MCF 10A (cell line): Measurements from ENCODE around the gene TRAPPC4. TPM values are rescaled to one million over a fixed set of nuclear protein-coding genes. Genes with fewer than 3 reads are reported as not detected.
"Not testable (repeated sequence)": the region's sequence is repeated elsewhere in the genome, so short reads cannot be mapped to it uniquely, and the experiment has no call there.

ENCODE experiments used
- BruUV-seq: library from RNA; stranded (reverse); fragments of 400-500 nt; replicated peaks from 2 replicates; lab custom pipeline; 2021; lab: Mats Ljungman, UMichigan
- CTCF ChIA-PET: fragments of 300-600 bp; sonication (Branson Sonifier 250); formaldehyde crosslinking; extraction: SDS; loops from one replicate; lab custom pipeline; 2021; ENCODE audit warnings: antibody characterized with exemption, inconsistent platforms; lab: Yijun Ruan, JAX
- POLR2A ChIA-PET: fragments of 300-600, 350-650 bp; sonication (Branson Sonifier 250); formaldehyde crosslinking; extraction: SDS; loops from one replicate; lab custom pipeline; 2020; ENCODE audit warnings: antibody characterized with exemption, inconsistent platforms; lab: Yijun Ruan, JAX
- DNase-seq: peaks from one replicate; pipeline ENCODE4 v3.0.0-alpha.2; 2018; ENCODE audit not compliant: unreplicated experiment
- H3K27ac Mint-ChIP-seq: one replicate; pipeline ENCODE4 v1.8.0; 2022; ENCODE audit warnings: mild to moderate bottlenecking, low read depth, mixed read lengths; ENCODE audit not compliant: unreplicated experiment
- H3K27me3 Mint-ChIP-seq: one replicate; pipeline ENCODE4 v1.8.0; 2022; ENCODE audit warnings: mixed read lengths; ENCODE audit not compliant: insufficient read depth, unreplicated experiment
- H3K36me3 Mint-ChIP-seq: one replicate; pipeline ENCODE4 v1.8.0; 2022; ENCODE audit warnings: mild to moderate bottlenecking, moderate library complexity, mixed read lengths; ENCODE audit not compliant: insufficient read depth, unreplicated experiment
- H3K4me1 Mint-ChIP-seq: one replicate; pipeline ENCODE4 v1.8.0; 2022; ENCODE audit warnings: mixed read lengths; ENCODE audit not compliant: insufficient read depth, unreplicated experiment
- H3K4me3 Mint-ChIP-seq: one replicate; pipeline ENCODE4 v1.8.0; 2022; ENCODE audit warnings: mild to moderate bottlenecking, moderate library complexity, mixed read lengths; ENCODE audit not compliant: unreplicated experiment
- H3K9me3 Mint-ChIP-seq: one replicate; pipeline ENCODE4 v1.8.0; 2022; ENCODE audit warnings: mixed read lengths; ENCODE audit not compliant: unreplicated experiment
- CTCF ChIP-seq: fragments of 200-600 bp; IDR thresholded peaks from one replicate; pipeline ENCODE4 v1.8.0; 2022; ENCODE audit warnings: antibody characterized with exemption, mild to moderate bottlenecking; ENCODE audit not compliant: unreplicated experiment
- intact Hi-C: fragments of 100-400 bp; cut with micrococcal nuclease; formaldehyde crosslinking; loops from 2 replicates; pipeline ENCODE4 v1.14.1; 2022
- total RNA-seq: library from RNA; stranded (reverse); gene quantifications from 2 replicates; pipeline ENCODE4 v1.2.3, GENCODE V29; 2022

The TRAPPC4 gene
- total RNA-seq, 1 experiment from 2014 or later, result 78.6 TPM

- Mint-ChIP-seq H3K27ac (no peak overlapping the region), H3K27me3 (peaks cover 12% of the 10 kb centered on the region), H3K9me3 (no peaks in the 10 kb centered on the region), H3K4me1 (no peaks in the 10 kb centered on the region), H3K36me3 (no peaks in the 10 kb centered on the region), H3K4me3 (no peak overlapping the region)
- peak; percentile 28 for DNase-seq
- ChIA-PET CTCF (interaction anchor here (0.6 kb wide), 1 partner anchor 196 kb away, joined by 3 read pairs; no protein-coding TSS in a partner anchor), POLR2A (no interaction called here)
- intact Hi-C loops, result no loop called here
- no peak for TF ChIP-seq CTCF
- no TSS peak for BruUV-seq
Measured at GRCh38 chr11:118975771-118976709, 42.5 kb upstream of the TRAPPC4 start.

DNA sequence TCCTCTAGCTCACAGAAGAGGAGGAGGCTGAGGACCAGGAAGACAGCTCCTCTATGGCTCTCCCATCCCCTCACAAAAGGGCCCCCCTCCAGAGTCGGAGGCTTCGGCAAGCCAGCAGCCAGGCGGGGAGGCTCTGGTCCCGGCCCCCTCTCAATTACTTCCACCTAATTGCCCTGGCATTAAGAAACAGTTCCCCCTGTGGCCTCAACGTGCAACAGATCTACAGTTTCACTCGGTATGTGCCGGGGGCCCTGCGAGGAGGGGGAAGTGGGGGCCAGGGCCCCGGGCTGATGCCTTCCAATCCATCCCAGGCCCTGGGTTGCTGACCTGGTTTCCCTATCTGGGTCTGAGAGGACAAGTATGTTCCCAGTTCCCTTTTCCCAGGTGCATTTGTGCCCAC lies 39.1 kb upstream of the TRAPPC4 start:
- TF ChIP-seq CTCF, result no peak
- Mint-ChIP-seq H3K27me3 (peaks cover 11% of the 10 kb centered on the region), H3K9me3 (no peaks in the 10 kb centered on the region), H3K4me3 (no peak overlapping the region), H3K36me3 (no peaks in the 10 kb centered on the region), H3K4me1 (no peaks in the 10 kb centered on the region), H3K27ac (no peak overlapping the region)
- POLR2A ChIA-PET, result no interaction called here
- BruUV-seq, result no TSS peak
- DNase-seq, result no peak
- intact Hi-C loops, result no loop called here
- CTCF ChIA-PET, result no interaction called here

DNA sequence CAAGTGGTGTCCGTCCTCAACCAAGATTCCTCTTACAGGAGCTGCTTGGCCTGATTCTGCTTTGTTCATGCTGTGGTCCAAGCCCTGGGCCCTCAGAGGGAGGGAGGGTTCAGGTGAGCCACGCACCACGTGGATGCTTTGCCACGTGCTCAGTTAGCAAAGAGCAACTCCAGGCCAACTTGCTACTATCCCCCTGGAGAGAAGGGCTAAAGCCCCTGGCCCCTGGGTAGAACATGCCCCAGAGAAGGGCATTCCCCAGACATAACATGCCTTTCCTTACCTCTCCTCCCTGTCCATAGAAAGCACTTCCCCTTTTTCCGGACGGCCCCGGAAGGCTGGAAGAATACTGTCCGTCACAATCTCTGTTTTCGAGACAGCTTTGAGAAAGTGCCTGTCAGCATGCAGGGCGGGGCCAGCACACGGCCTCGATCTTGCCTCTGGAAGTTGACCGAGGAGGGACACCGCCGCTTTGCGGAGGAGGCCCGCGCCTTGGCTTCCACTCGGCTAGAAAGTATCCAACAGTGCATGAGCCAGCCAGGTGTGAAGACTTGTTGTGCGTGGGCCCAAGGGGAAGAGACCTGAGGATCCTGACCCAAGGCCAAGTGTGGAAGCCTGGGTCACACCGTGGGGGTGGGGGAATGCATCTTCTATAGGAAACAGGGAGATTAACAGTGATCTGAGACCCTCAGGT lies 38.2 kb upstream of the TRAPPC4 start:
- peaks cover 2% of the 10 kb centered on the region for H3K27me3 Mint-ChIP-seq
- BruUV-seq, result no TSS peak
- H3K4me3 Mint-ChIP-seq, result no peak overlapping the region
- DNase-seq, result no peak
- no peaks in the 10 kb centered on the region for H3K9me3 Mint-ChIP-seq
- no peak overlapping the region for H3K27ac Mint-ChIP-seq
- no peaks in the 10 kb centered on the region for H3K36me3 Mint-ChIP-seq
- intact Hi-C loops, result no loop called here
- CTCF ChIA-PET, result no interaction called here
- no peaks in the 10 kb centered on the region for H3K4me1 Mint-ChIP-seq
- POLR2A ChIA-PET, result no interaction called here
- TF ChIP-seq CTCF, result no peak

DNA sequence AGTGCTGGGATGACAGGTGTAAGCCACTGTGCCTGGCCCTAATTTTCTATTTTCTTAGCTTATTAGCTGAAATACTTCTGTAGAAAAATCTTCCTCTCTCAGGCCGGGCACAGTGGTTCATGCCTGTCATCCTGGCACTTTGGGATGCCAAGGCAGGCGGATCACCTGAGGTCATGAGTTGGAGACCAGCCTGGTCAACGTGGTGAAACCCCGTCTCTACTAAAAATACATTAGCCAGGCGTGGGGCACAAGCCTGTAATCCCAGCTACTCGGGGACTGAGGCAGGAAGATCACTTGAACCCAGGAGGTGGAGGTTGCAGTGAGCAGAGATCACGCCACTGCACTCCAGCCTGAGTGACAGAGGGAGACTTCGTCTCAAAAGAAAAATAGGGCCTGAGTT lies 34.2 kb upstream of the TRAPPC4 start:
- DNase-seq, H3K36me3 Mint-ChIP-seq, H3K27me3 Mint-ChIP-seq, POLR2A ChIA-PET, intact Hi-C loops, H3K9me3 Mint-ChIP-seq, BruUV-seq, H3K27ac Mint-ChIP-seq, H3K4me3 Mint-ChIP-seq: not testable (repeated sequence)
- peaks cover 11% of the 10 kb centered on the region for H3K4me1 Mint-ChIP-seq
- CTCF ChIA-PET, result interaction anchor here (0.6 kb wide), 1 partner anchor 343 kb away, joined by 3 read pairs; no protein-coding TSS in a partner anchor
